ENCODE results near the gene TJP2. TPM values are rescaled to one million over a fixed set of nuclear protein-coding genes. Genes with fewer than 3 reads are reported as not detected.

The TJP2 gene
- total RNA-seq, 2 donors from 2014 or later: 45.1 to 53.0 TPM

- no peaks in the 10 kb centered on the region for H3K4me1 Mint-ChIP-seq
- H3K4me3 Mint-ChIP-seq: no peak overlapping the region
These were observed 99.1 kb downstream of the TJP2 start for GRCh38 chr9:69273161-69273560.

GRCh38 chr9:69276775-69277174 is 102.7 kb downstream of the TJP2 start:
- DNase-seq: no peak
- no peak for TF ChIP-seq CTCF (conservative IDR thresholded peaks at IDR 0.05)
- H3K27ac ChIP-seq (ENCODE audit: low read depth, low read length): no peak overlapping the region
- no peaks in the 10 kb centered on the region for H3K4me1 ChIP-seq (ENCODE audit: control insufficient read depth, insufficient read depth, low read length)
- no peak overlapping the region for H3K9ac ChIP-seq (ENCODE audit: extremely low read depth, low read length, poor library complexity, severe bottlenecking)
- no peak overlapping the region for H3K4me3 ChIP-seq (ENCODE audit: low read length)
- H3K4me3 Mint-ChIP-seq: no peak overlapping the region
- H3K9me3 Mint-ChIP-seq: peaks cover 37% of the 10 kb centered on the region
- H3K27me3 Mint-ChIP-seq (ENCODE audit: insufficient read depth): no peaks in the 10 kb centered on the region
- H3K36me3 Mint-ChIP-seq (ENCODE audit: low read depth): peaks cover 2% of the 10 kb centered on the region
- no peak overlapping the region for H3K27ac Mint-ChIP-seq
- peaks cover 4% of the 10 kb centered on the region for H3K4me1 Mint-ChIP-seq
- peaks cover 21% of the 10 kb centered on the region for H3K9me3 ChIP-seq (ENCODE audit: control insufficient read depth, low read length)
- no peaks in the 10 kb centered on the region for H3K27me3 ChIP-seq (ENCODE audit: control insufficient read depth, insufficient read depth, low read length, poor library complexity, severe bottlenecking)
- WGBS, 2 experiments (ENCODE audit: insufficient coverage in 1 of 2, insufficient read length in 1 of 2): 88 to 91% methylated on average over 4 to 5 of the region's 5 CpGs
- no peaks in the 10 kb centered on the region for H3K36me3 ChIP-seq (ENCODE audit: control insufficient read depth, insufficient read depth, low read length)

More at GRCh38 chr9:69273161-69273560, 99.1 kb downstream of the TJP2 start:
- H3K27me3 ChIP-seq (ENCODE audit: control insufficient read depth, insufficient read depth, low read length, poor library complexity, severe bottlenecking): no peaks in the 10 kb centered on the region
- no peaks in the 10 kb centered on the region for H3K36me3 ChIP-seq (ENCODE audit: control insufficient read depth, insufficient read depth, low read length)
- no peaks in the 10 kb centered on the region for H3K4me1 ChIP-seq (ENCODE audit: control insufficient read depth, insufficient read depth, low read length)
- no peak for DNase-seq
- no peaks in the 10 kb centered on the region for H3K27me3 Mint-ChIP-seq (ENCODE audit: insufficient read depth)
- H3K9me3 ChIP-seq (ENCODE audit: control insufficient read depth, low read length): peaks cover 21% of the 10 kb centered on the region
- H3K4me3 ChIP-seq (ENCODE audit: low read length): no peak overlapping the region
- H3K27ac ChIP-seq (ENCODE audit: low read depth, low read length): no peak overlapping the region
- H3K27ac Mint-ChIP-seq: no peak overlapping the region
- WGBS, 2 experiments (ENCODE audit: insufficient coverage in 1 of 2, insufficient read length in 1 of 2): 81 to 88% methylated on average over 2 to 4 of the region's 4 CpGs
- H3K9ac ChIP-seq (ENCODE audit: extremely low read depth, low read length, poor library complexity, severe bottlenecking): no peak overlapping the region
- H3K9me3 Mint-ChIP-seq: peaks cover 37% of the 10 kb centered on the region
- no peak for TF ChIP-seq CTCF (conservative IDR thresholded peaks at IDR 0.05)
- H3K36me3 Mint-ChIP-seq (ENCODE audit: low read depth): peaks cover 2% of the 10 kb centered on the region

- no peaks in the 10 kb centered on the region for H3K36me3 ChIP-seq (ENCODE audit: control insufficient read depth, insufficient read depth, low read length)
- H3K4me3 ChIP-seq (ENCODE audit: low read length): no peak overlapping the region
- Mint-ChIP-seq H3K27ac (no peak overlapping the region), H3K36me3 (ENCODE audit: low read depth) (peaks cover 4% of the 10 kb centered on the region), H3K27me3 (ENCODE audit: insufficient read depth) (no peaks in the 10 kb centered on the region), H3K4me3 (no peak overlapping the region), H3K4me1 (peaks cover 20% of the 10 kb centered on the region), H3K9me3 (peaks cover 34% of the 10 kb centered on the region)
- no peaks in the 10 kb centered on the region for H3K27me3 ChIP-seq (ENCODE audit: control insufficient read depth, insufficient read depth, low read length, poor library complexity, severe bottlenecking)
- H3K4me1 ChIP-seq (ENCODE audit: control insufficient read depth, insufficient read depth, low read length): no peaks in the 10 kb centered on the region
- H3K27ac ChIP-seq (ENCODE audit: low read depth, low read length): no peak overlapping the region
- no peak for DNase-seq
- peaks cover 18% of the 10 kb centered on the region for H3K9me3 ChIP-seq (ENCODE audit: control insufficient read depth, low read length)
- no peak for TF ChIP-seq CTCF (conservative IDR thresholded peaks at IDR 0.05)
- H3K9ac ChIP-seq (ENCODE audit: extremely low read depth, low read length, poor library complexity, severe bottlenecking): no peak overlapping the region
- WGBS, 2 experiments (ENCODE audit: insufficient coverage in 1 of 2, insufficient read length in 1 of 2): 91 to 95% methylated on average over 2 to 5 of the region's 5 CpGs
These were observed 105.1 kb downstream of the TJP2 start for GRCh38 chr9:69279084-69279731.
